ENCODE measurements around the gene PSIP1.

PSIP1 gene

GRCh38 chr9:15524845-15525455, 14.2 kb upstream of the PSIP1 start:
- Histone ChIP-seq H3K4ac (ENCODE audit: low read length) (no peak overlapping the region), H2AFZ (ENCODE audit: low read length) (no peak overlapping the region), H4K8ac (ENCODE audit: low read depth, low read length) (no peak overlapping the region), H2BK15ac (ENCODE audit: low read length) (no peak overlapping the region), H3K4me2 (ENCODE audit: insufficient read depth, low read length, poor library complexity, severe bottlenecking) (no peak overlapping the region), H3K79me1 (ENCODE audit: low read depth, low read length) (no peaks in the 10 kb centered on the region), H2BK120ac (ENCODE audit: low read depth, low read length) (no peak overlapping the region), H3K4me1 (ENCODE audit: control insufficient read depth in 2 of 2, insufficient read depth in 1 of 2, low read depth in 1 of 2, low read length in 2 of 2) (no peaks in the 10 kb centered on the region), H3K36me3 (replicated peaks in 1 of 2; ENCODE audit: control insufficient read depth in 2 of 2, insufficient read depth in 2 of 2, low read length in 2 of 2) (no peaks in the 10 kb centered on the region), H2BK12ac (ENCODE audit: low read length) (no peak overlapping the region), H3K23ac (ENCODE audit: low read depth, low read length, poor library complexity) (no peak overlapping the region), H3K27ac (replicated peaks; ENCODE audit: low read length) (no peak overlapping the region), H3K9me3 (replicated peaks in 1 of 2; ENCODE audit: control insufficient read depth in 2 of 2, insufficient read depth in 1 of 2, low read depth in 1 of 2, low read length in 2 of 2) (no peaks in the 10 kb centered on the region), H3K27me3 (ENCODE audit: control insufficient read depth in 3 of 3, insufficient read depth in 3 of 3, low read depth in 1 of 3, low read length in 3 of 3) (no peaks in the 10 kb centered on the region), H3K14ac (ENCODE audit: low read length) (no peak overlapping the region), H4K91ac (ENCODE audit: low read depth, low read length, poor library complexity) (no peak overlapping the region), H3K4me3 (ENCODE audit: low read length in 2 of 2) (no peak overlapping the region), H2BK5ac (ENCODE audit: low read length) (no peak overlapping the region), H3K9ac (ENCODE audit: low read depth, low read length, poor library complexity) (no peak overlapping the region), H3K18ac (ENCODE audit: low read length) (no peak overlapping the region), H2AK5ac (ENCODE audit: low read depth, low read length) (no peak overlapping the region)
- no CpG with 5 or more reads among the region's 8 CpGs for WGBS, 2 donors (ENCODE audit: extremely low coverage in 2 of 2, insufficient read length in 2 of 2, insufficient replicate concordance in 1 of 2)
- DNase-seq (ENCODE audit: low spot score), result no peak

GRCh38 chr9:15522130-15522755, 11.5 kb upstream of the PSIP1 start:
- Histone ChIP-seq H3K14ac (ENCODE audit: low read length) (no peak overlapping the region), H3K4me1 (ENCODE audit: control insufficient read depth in 2 of 2, insufficient read depth in 1 of 2, low read depth in 1 of 2, low read length in 2 of 2) (no peaks in the 10 kb centered on the region), H3K79me1 (ENCODE audit: low read depth, low read length) (no peaks in the 10 kb centered on the region), H2BK12ac (ENCODE audit: low read length) (no peak overlapping the region), H3K4me2 (ENCODE audit: insufficient read depth, low read length, poor library complexity, severe bottlenecking) (no peak overlapping the region), H2AFZ (ENCODE audit: low read length) (no peak overlapping the region), H3K9me3 (replicated peaks in 1 of 2; ENCODE audit: control insufficient read depth in 2 of 2, insufficient read depth in 1 of 2, low read depth in 1 of 2, low read length in 2 of 2) (no peaks in the 10 kb centered on the region), H3K27me3 (ENCODE audit: control insufficient read depth in 3 of 3, insufficient read depth in 3 of 3, low read depth in 1 of 3, low read length in 3 of 3) (no peaks in the 10 kb centered on the region), H3K23ac (ENCODE audit: low read depth, low read length, poor library complexity) (no peak overlapping the region), H3K4me3 (ENCODE audit: low read length in 2 of 2) (no peak overlapping the region), H4K91ac (ENCODE audit: low read depth, low read length, poor library complexity) (no peak overlapping the region), H3K36me3 (replicated peaks in 1 of 2; ENCODE audit: control insufficient read depth in 2 of 2, insufficient read depth in 2 of 2, low read length in 2 of 2) (no peaks in the 10 kb centered on the region), H3K27ac (replicated peaks; ENCODE audit: low read length) (no peak overlapping the region), H3K18ac (ENCODE audit: low read length) (no peak overlapping the region), H3K4ac (ENCODE audit: low read length) (no peak overlapping the region), H2BK5ac (ENCODE audit: low read length) (no peak overlapping the region), H2BK15ac (ENCODE audit: low read length) (no peak overlapping the region), H4K8ac (ENCODE audit: low read depth, low read length) (no peak overlapping the region), H3K9ac (ENCODE audit: low read depth, low read length, poor library complexity) (no peak overlapping the region), H2AK5ac (ENCODE audit: low read depth, low read length) (no peak overlapping the region), H2BK120ac (ENCODE audit: low read depth, low read length) (no peak overlapping the region)
- DNase-seq (ENCODE audit: low spot score), result no peak
- no CpG with 5 or more reads among the region's 3 CpGs for WGBS, 2 donors (ENCODE audit: extremely low coverage in 2 of 2, insufficient read length in 2 of 2, insufficient replicate concordance in 1 of 2)

DNA sequence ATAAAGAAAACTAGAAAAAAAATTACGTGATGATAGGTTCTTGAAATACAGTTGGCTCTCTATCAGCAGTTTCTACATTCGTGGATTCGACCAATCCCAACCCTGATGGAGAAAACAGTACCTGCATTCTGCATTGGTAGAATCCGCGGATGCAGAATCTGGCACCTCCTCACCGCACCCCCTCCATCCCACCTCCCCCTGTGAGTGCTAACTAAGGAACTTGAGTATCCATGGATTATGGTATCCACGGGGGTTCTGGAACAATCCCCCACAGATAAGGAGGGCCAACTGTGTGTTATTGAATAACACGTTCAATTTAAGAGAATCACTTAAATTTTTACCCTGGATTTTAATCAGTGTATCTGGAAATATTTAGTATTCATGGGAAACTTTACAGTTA, 10.5 kb upstream of the PSIP1 start:
- no peak overlapping the region for H3K4me3 ChIP-seq (ENCODE audit: low read length in 2 of 2)
- no peak overlapping the region for H3K18ac ChIP-seq (ENCODE audit: low read length)
- H3K4me2 ChIP-seq (ENCODE audit: insufficient read depth, low read length, poor library complexity, severe bottlenecking), result no peak overlapping the region
- H3K23ac ChIP-seq (ENCODE audit: low read depth, low read length, poor library complexity), result no peak overlapping the region
- no peak overlapping the region for H3K4ac ChIP-seq (ENCODE audit: low read length)
- no peak overlapping the region for H2AFZ ChIP-seq (ENCODE audit: low read length)
- H4K8ac ChIP-seq (ENCODE audit: low read depth, low read length), result no peak overlapping the region
- no peak overlapping the region for H2BK15ac ChIP-seq (ENCODE audit: low read length)
- H3K9ac ChIP-seq (ENCODE audit: low read depth, low read length, poor library complexity), result no peak overlapping the region
- H2BK12ac ChIP-seq (ENCODE audit: low read length), result no peak overlapping the region
- H3K9me3 ChIP-seq (replicated peaks in 1 of 2; ENCODE audit: control insufficient read depth in 2 of 2, insufficient read depth in 1 of 2, low read depth in 1 of 2, low read length in 2 of 2), result no peaks in the 10 kb centered on the region
- H3K14ac ChIP-seq (ENCODE audit: low read length), result no peak overlapping the region
- no peak for DNase-seq (ENCODE audit: low spot score)
- no peak overlapping the region for H3K27ac ChIP-seq (replicated peaks; ENCODE audit: low read length)
- no peaks in the 10 kb centered on the region for H3K27me3 ChIP-seq (ENCODE audit: control insufficient read depth in 3 of 3, insufficient read depth in 3 of 3, low read depth in 1 of 3, low read length in 3 of 3)
- no peaks in the 10 kb centered on the region for H3K36me3 ChIP-seq (replicated peaks in 1 of 2; ENCODE audit: control insufficient read depth in 2 of 2, insufficient read depth in 2 of 2, low read length in 2 of 2)
- H4K91ac ChIP-seq (ENCODE audit: low read depth, low read length, poor library complexity), result no peak overlapping the region
- H2BK120ac ChIP-seq (ENCODE audit: low read depth, low read length), result no peak overlapping the region
- no CpG with 5 or more reads among the region's 8 CpGs for WGBS, 2 donors (ENCODE audit: extremely low coverage in 2 of 2, insufficient read length in 2 of 2, insufficient replicate concordance in 1 of 2)
- H2BK5ac ChIP-seq (ENCODE audit: low read length), result no peak overlapping the region
- no peaks in the 10 kb centered on the region for H3K79me1 ChIP-seq (ENCODE audit: low read depth, low read length)
- H3K4me1 ChIP-seq (ENCODE audit: control insufficient read depth in 2 of 2, insufficient read depth in 1 of 2, low read depth in 1 of 2, low read length in 2 of 2), result no peaks in the 10 kb centered on the region
- H2AK5ac ChIP-seq (ENCODE audit: low read depth, low read length), result no peak overlapping the region

- no peak overlapping the region for H2BK12ac ChIP-seq (ENCODE audit: low read length)
- H3K79me1 ChIP-seq (ENCODE audit: low read depth, low read length), result no peaks in the 10 kb centered on the region
- no peak overlapping the region for H2BK5ac ChIP-seq (ENCODE audit: low read length)
- H4K8ac ChIP-seq (ENCODE audit: low read depth, low read length), result no peak overlapping the region
- H3K9ac ChIP-seq (ENCODE audit: low read depth, low read length, poor library complexity), result no peak overlapping the region
- no peak overlapping the region for H3K4ac ChIP-seq (ENCODE audit: low read length)
- H3K27ac ChIP-seq (replicated peaks; ENCODE audit: low read length), result no peak overlapping the region
- H2AK5ac ChIP-seq (ENCODE audit: low read depth, low read length), result no peak overlapping the region
- WGBS, 2 donors (ENCODE audit: extremely low coverage in 2 of 2, insufficient read length in 2 of 2, insufficient replicate concordance in 1 of 2), result no CpG with 5 or more reads among the region's 2 CpGs
- H2BK15ac ChIP-seq (ENCODE audit: low read length), result no peak overlapping the region
- H3K18ac ChIP-seq (ENCODE audit: low read length), result no peak overlapping the region
- H3K23ac ChIP-seq (ENCODE audit: low read depth, low read length, poor library complexity), result no peak overlapping the region
- no peak overlapping the region for H4K91ac ChIP-seq (ENCODE audit: low read depth, low read length, poor library complexity)
- H3K14ac ChIP-seq (ENCODE audit: low read length), result no peak overlapping the region
- no peak overlapping the region for H2BK120ac ChIP-seq (ENCODE audit: low read depth, low read length)
- H3K36me3 ChIP-seq (replicated peaks in 1 of 2; ENCODE audit: control insufficient read depth in 2 of 2, insufficient read depth in 2 of 2, low read length in 2 of 2), result no peaks in the 10 kb centered on the region
- H2AFZ ChIP-seq (ENCODE audit: low read length), result no peak overlapping the region
- no peaks in the 10 kb centered on the region for H3K27me3 ChIP-seq (ENCODE audit: control insufficient read depth in 3 of 3, insufficient read depth in 3 of 3, low read depth in 1 of 3, low read length in 3 of 3)
- H3K4me3 ChIP-seq (ENCODE audit: low read length in 2 of 2), result no peak overlapping the region
- no peaks in the 10 kb centered on the region for H3K4me1 ChIP-seq (ENCODE audit: control insufficient read depth in 2 of 2, insufficient read depth in 1 of 2, low read depth in 1 of 2, low read length in 2 of 2)
- no peak overlapping the region for H3K4me2 ChIP-seq (ENCODE audit: insufficient read depth, low read length, poor library complexity, severe bottlenecking)
- no peak for DNase-seq (ENCODE audit: low spot score)
- no peaks in the 10 kb centered on the region for H3K9me3 ChIP-seq (replicated peaks in 1 of 2; ENCODE audit: control insufficient read depth in 2 of 2, insufficient read depth in 1 of 2, low read depth in 1 of 2, low read length in 2 of 2)
Measured at GRCh38 chr9:15519831-15520230, 9.1 kb upstream of the PSIP1 start.
